WERI-Rb-1 (cell line): ENCODE data around the gene CCDC57.

ENCODE experiments used
- DNase-seq: peaks from one replicate; pipeline ENCODE4 v3.0.0-alpha.2; 2020
- H3K27ac ChIP-seq: fragments of 250-450 bp; sonication (Bioruptor Pico); 2 replicates; pipeline ENCODE4 v1.5.1; 2020; ENCODE audit warnings: mild to moderate bottlenecking, moderate library complexity
- H3K27me3 ChIP-seq: fragments of 250-450 bp; sonication (Bioruptor Pico); 2 replicates; pipeline ENCODE4 v1.5.1; 2021; ENCODE audit warnings: mild to moderate bottlenecking, low read depth, moderate library complexity; ENCODE audit not compliant: insufficient read depth, severe bottlenecking
- H3K36me3 ChIP-seq: fragments of 250-450 bp; sonication (Bioruptor Pico); 2 replicates; pipeline ENCODE4 v1.5.1; 2020; ENCODE audit warnings: mild to moderate bottlenecking, moderate library complexity
- H3K4me3 ChIP-seq: 2 replicates; pipeline ENCODE4 v1.5.1; 2011; ENCODE audit warnings: low read depth, mild to moderate bottlenecking, control low read depth, low read length
- H3K9me3 ChIP-seq: fragments of 250-450 bp; sonication (Bioruptor Pico); 2 replicates; pipeline ENCODE4 v1.5.1; 2021; ENCODE audit warnings: mild to moderate bottlenecking, moderate library complexity; ENCODE audit not compliant: severe bottlenecking
- TF ChIP-seq, protein P1 (sequence below): IDR thresholded peaks from 2 replicates; pipeline ENCODE4 v1.5.1; 2011; ENCODE audit warnings: low read depth, mild to moderate bottlenecking, control low read depth, inconsistent platforms, low read length

Gene CCDC57

DNA sequence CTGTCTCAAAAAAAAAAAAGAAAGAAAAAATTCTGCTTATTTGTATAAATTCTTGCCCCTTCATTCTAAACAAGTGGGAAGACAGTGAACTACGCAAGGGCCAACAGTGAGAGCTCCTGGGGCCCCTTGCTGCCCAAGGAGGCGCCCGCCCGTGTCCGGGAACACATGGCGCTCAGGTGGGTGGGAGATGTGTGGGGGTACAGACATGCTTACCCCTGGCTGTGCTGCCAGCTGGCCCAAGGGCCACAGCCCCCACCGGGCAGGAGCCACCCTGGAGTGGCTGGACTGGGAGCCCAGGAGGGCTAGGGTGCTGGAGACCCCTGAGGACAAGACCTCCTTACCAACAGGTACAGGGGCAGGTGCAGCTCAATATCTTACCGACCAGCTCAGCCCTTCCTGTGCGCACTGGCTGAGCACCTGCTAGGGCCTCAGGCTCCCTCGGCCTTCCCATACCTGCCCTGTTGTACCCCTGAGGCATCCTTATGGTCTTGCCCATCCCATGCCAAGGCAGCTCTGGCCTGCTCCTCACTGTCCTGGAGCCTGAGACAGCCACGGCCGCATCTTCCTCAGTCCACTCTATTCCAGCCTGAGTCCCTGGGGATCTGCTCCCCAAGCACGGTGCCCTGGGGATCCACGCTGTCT lies 56.2 kb downstream of the CCDC57 start:
- no peaks in the 10 kb centered on the region for H3K27me3 ChIP-seq
- no peak for DNase-seq
- TF ChIP-seq, protein P1, sequence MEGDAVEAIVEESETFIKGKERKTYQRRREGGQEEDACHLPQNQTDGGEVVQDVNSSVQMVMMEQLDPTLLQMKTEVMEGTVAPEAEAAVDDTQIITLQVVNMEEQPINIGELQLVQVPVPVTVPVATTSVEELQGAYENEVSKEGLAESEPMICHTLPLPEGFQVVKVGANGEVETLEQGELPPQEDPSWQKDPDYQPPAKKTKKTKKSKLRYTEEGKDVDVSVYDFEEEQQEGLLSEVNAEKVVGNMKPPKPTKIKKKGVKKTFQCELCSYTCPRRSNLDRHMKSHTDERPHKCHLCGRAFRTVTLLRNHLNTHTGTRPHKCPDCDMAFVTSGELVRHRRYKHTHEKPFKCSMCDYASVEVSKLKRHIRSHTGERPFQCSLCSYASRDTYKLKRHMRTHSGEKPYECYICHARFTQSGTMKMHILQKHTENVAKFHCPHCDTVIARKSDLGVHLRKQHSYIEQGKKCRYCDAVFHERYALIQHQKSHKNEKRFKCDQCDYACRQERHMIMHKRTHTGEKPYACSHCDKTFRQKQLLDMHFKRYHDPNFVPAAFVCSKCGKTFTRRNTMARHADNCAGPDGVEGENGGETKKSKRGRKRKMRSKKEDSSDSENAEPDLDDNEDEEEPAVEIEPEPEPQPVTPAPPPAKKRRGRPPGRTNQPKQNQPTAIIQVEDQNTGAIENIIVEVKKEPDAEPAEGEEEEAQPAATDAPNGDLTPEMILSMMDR, result no peak
- H3K36me3 ChIP-seq, result peaks cover 37% of the 10 kb centered on the region
- H3K9me3 ChIP-seq, result no peaks in the 10 kb centered on the region
- H3K27ac ChIP-seq, result no peak overlapping the region
- H3K4me3 ChIP-seq, result no peak overlapping the region

DNA sequence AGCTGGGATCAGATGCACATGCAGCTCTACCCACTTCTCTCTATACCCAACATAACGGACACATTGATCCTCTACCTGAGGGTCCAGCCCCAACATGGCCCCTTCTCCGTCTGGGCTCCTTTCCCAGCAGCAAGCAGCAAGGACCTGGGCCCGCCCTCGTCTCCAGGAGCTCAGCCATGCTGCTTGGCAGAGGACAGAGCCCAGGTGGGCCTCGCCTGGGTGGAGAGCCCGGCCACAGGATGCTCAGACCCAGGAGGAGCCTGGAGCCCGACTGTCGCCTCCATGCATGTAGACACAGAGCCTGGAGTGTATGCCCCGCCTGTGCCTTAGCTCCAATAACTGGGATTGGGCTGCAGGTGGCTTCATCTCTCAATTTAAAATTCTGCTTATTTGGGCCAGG lies 57.0 kb downstream of the CCDC57 start:
- H3K36me3 ChIP-seq, result peaks cover 31% of the 10 kb centered on the region
- H3K9me3 ChIP-seq, result no peaks in the 10 kb centered on the region
- H3K4me3 ChIP-seq, result no peak overlapping the region
- TF ChIP-seq, protein P1, result no peak
- H3K27ac ChIP-seq, result no peak overlapping the region
- H3K27me3 ChIP-seq, result no peaks in the 10 kb centered on the region
- DNase-seq, result no peak

DNA sequence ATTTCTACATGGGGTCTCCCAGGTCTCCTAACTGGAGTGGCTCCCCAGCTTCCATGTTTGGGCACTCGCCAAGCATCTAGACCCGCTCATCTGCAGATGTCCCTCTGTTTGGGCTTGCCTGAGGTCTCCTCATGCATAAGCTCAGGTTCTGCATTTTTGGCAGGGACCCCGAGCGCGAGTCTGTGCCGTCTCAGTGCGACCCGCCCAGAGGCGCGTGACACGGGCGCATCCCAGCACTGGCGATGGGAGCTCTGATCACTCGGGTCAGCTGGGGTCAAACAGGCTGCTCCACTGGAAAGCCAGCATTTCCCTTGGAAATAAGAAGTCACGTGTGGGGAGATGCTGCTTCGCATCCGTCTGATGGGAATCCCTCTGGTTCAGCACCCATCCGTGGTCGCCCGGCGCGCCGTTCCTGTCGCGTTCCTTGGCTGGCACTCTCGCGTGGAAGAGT lies 57.7 kb downstream of the CCDC57 start:
- Histone ChIP-seq H3K9me3 (no peaks in the 10 kb centered on the region), H3K27ac (no peak overlapping the region), H3K27me3 (no peaks in the 10 kb centered on the region), H3K4me3 (no peak overlapping the region), H3K36me3 (peaks cover 29% of the 10 kb centered on the region)
- no peak for DNase-seq
- TF ChIP-seq, protein P1, result no peak

DNA sequence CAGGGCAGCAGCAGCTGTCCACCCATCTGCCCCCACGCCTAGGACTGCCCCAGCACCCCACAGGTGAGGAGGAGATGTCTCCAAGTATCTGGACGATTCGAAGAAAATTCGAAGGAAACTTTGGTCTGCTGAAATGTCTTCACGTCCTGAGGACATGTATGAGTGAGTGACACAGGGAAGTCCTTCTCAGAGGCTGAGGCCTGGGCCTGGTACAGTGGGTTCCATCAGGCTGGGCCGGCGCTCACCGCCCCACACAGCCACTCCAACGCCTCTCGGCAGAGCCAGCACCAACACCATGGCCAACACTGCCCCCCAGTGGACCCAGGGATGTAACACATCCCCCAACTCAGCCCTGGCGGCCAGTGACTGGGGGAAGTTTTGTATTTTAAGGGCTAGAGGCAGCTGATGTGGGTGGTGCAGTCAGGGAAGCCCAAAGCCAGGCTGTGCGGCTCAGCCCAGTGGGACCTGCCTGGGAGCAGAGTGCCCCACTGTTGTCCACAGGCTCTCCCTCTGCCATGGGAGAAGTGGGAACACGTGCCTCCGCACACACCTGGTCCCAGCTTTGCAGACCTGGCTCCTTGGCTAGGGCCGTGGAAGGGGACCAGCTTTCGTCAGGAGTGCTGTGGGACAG lies 58.8 kb downstream of the CCDC57 start:
- H3K4me3 ChIP-seq, result no peak overlapping the region
- peaks cover 27% of the 10 kb centered on the region for H3K36me3 ChIP-seq
- H3K27me3 ChIP-seq, result no peaks in the 10 kb centered on the region
- peak overlapping the region; percentile 34 for H3K27ac ChIP-seq
- peak; percentile 93 for DNase-seq
- TF ChIP-seq, protein P1, result peak; percentile 97
- H3K9me3 ChIP-seq, result no peaks in the 10 kb centered on the region

DNA sequence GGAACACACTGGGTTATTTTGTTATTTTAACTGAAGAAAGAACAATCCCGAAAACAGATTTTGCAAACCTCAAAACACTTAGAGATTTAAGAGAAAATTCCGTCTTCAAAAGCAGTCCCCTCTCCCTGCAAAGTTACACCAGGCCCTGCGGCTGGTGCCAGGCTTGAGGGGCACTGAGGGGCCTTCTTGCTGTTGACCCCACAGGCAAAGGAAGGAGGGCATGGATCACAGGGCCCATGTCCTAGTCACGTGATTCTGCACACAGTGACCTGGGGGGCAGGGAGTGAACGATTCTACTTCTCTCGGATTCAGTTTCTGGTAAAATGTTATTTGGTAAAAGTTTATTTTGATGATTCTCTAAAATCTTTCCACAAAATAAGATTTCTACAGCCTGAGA lies 59.3 kb downstream of the CCDC57 start:
- H3K27ac ChIP-seq, result peak overlapping the region; percentile 34
- no peaks in the 10 kb centered on the region for H3K27me3 ChIP-seq
- no peak overlapping the region for H3K4me3 ChIP-seq
- no peaks in the 10 kb centered on the region for H3K9me3 ChIP-seq
- H3K36me3 ChIP-seq, result peaks cover 27% of the 10 kb centered on the region
- no peak for DNase-seq
- TF ChIP-seq, protein P1, result no peak
